A673 (cell line): ENCODE data around the gene ITPR3.

ENCODE experiments used
- EZH2 ChIP-seq: fragments of 200-600 bp; sonication (generic); IDR thresholded peaks from 2 replicates; pipeline ENCODE4 v1.6.1; 2017; ENCODE audit warnings: borderline replicate concordance, low read depth, mild to moderate bottlenecking, mixed read lengths, antibody characterized with exemption, low read length; ENCODE audit not compliant: poor library complexity, severe bottlenecking
- TF ChIP-seq, protein P1 (sequence below): fragments of 300-800, 200-600 bp; sonication (generic); conservative IDR thresholded peaks from 2 replicates; pipeline ENCODE4 v1.5.1; 2017; ENCODE audit warnings: low read depth, mild to moderate bottlenecking, antibody characterized with exemption, low read length, moderate library complexity, mixed read lengths

DNA sequence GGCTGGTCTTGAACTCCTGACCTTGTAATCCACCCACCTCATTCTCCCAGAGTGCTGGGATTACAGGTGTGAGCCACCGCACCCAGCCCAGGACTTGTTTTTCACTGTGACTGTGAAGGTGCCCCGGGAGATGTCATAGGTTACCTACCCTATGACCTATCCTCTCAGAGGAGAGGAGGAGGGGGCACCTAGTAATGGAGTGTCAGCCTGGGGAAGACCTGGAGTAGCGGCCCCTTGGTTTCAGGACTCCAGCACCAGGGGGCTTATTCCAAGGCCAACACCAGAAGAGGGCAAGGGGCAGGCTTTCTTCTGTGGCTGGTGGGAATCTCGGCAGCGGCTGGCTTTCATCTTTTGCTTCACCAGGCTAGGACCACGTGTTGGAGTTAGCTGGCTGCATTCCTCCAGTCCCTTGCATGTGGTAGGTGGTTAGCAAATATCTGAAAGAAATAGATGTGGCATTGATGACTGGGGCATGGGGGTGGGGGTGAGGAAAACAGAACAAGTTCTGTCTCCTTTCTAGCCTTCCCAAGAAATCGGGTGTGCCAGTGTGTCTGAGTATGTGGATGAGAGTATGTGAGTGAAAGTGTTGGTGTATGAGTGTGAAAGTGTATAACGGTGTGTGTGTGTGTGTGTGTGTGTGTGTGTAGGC is 7.9 kb upstream of the ITPR3 start:
- TF ChIP-seq, protein P1, sequence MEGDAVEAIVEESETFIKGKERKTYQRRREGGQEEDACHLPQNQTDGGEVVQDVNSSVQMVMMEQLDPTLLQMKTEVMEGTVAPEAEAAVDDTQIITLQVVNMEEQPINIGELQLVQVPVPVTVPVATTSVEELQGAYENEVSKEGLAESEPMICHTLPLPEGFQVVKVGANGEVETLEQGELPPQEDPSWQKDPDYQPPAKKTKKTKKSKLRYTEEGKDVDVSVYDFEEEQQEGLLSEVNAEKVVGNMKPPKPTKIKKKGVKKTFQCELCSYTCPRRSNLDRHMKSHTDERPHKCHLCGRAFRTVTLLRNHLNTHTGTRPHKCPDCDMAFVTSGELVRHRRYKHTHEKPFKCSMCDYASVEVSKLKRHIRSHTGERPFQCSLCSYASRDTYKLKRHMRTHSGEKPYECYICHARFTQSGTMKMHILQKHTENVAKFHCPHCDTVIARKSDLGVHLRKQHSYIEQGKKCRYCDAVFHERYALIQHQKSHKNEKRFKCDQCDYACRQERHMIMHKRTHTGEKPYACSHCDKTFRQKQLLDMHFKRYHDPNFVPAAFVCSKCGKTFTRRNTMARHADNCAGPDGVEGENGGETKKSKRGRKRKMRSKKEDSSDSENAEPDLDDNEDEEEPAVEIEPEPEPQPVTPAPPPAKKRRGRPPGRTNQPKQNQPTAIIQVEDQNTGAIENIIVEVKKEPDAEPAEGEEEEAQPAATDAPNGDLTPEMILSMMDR, result no peak
- no peak for TF ChIP-seq EZH2
